Measurements from ENCODE around the gene DHX9. TPM values are rescaled to one million over a fixed set of nuclear protein-coding genes. Genes with fewer than 3 reads are reported as not detected.

DHX9 gene
- total and polyA plus RNA-seq, 2 donors (not counting 1 experiment from before 2014, with no cell fraction given) = 120 to 133 TPM

GRCh38 chr1:182905321-182905720 is 66.2 kb downstream of the DHX9 start:
- H3K4me2 ChIP-seq (ENCODE audit: extremely low read depth, insufficient read depth, low read length) = no peak overlapping the region
- H3K9me3 ChIP-seq (ENCODE audit: control insufficient read depth, insufficient read depth, low read depth, low read length) = no peaks in the 10 kb centered on the region
- TF ChIP-seq EZH2 (IDR thresholded peaks at IDR 0.05; ENCODE audit: low read length, missing control alignments) = no peak
- no peak for TF ChIP-seq CTCF (conservative IDR thresholded peaks at IDR 0.05 in 1 of 2, IDR thresholded peaks at IDR 0.05 in 1 of 2; ENCODE audit: low read depth in 1 of 2, low read length in 2 of 2)
- H3K79me2 ChIP-seq (ENCODE audit: control insufficient read depth, insufficient read depth, low read length) = no peaks in the 10 kb centered on the region
- no peak overlapping the region for H3K27ac ChIP-seq (ENCODE audit: insufficient read depth, low read length)
- no peaks in the 10 kb centered on the region for H3K36me3 ChIP-seq (ENCODE audit: control insufficient read depth, insufficient read depth, low read length)
- H4K20me1 ChIP-seq (ENCODE audit: control insufficient read depth, extremely low read depth, insufficient read depth, low read length) = no peaks in the 10 kb centered on the region
- no peak overlapping the region for H3K4me3 ChIP-seq (replicated peaks in 1 of 4; ENCODE audit: control extremely low read depth in 1 of 4, insufficient read depth in 1 of 4, low read depth in 3 of 4, low read length in 4 of 4)
- H3K4me1 ChIP-seq (ENCODE audit: control insufficient read depth, extremely low read depth, insufficient read depth, low read length) = no peaks in the 10 kb centered on the region
- no peak overlapping the region for H3K9ac ChIP-seq (ENCODE audit: insufficient read depth, low read length)
- DNase-seq (ENCODE audit: low read depth in 2 of 2) = no peak
- no peak overlapping the region for H2AFZ ChIP-seq (ENCODE audit: low read length)
- H3K27me3 ChIP-seq (ENCODE audit: control insufficient read depth, insufficient read depth, low read length) = no peaks in the 10 kb centered on the region

GRCh38 chr1:182909578-182909977 is 70.4 kb downstream of the DHX9 start:
- DNase-seq (ENCODE audit: low read depth in 2 of 2) = no peak
- no peaks in the 10 kb centered on the region for H3K79me2 ChIP-seq (ENCODE audit: control insufficient read depth, insufficient read depth, low read length)
- H3K9ac ChIP-seq (ENCODE audit: insufficient read depth, low read length) = no peak overlapping the region
- no peaks in the 10 kb centered on the region for H3K4me1 ChIP-seq (ENCODE audit: control insufficient read depth, extremely low read depth, insufficient read depth, low read length)
- H3K36me3 ChIP-seq (ENCODE audit: control insufficient read depth, insufficient read depth, low read length) = no peaks in the 10 kb centered on the region
- H4K20me1 ChIP-seq (ENCODE audit: control insufficient read depth, extremely low read depth, insufficient read depth, low read length) = no peaks in the 10 kb centered on the region
- H2AFZ ChIP-seq (ENCODE audit: low read length) = no peak overlapping the region
- H3K4me2 ChIP-seq (ENCODE audit: extremely low read depth, insufficient read depth, low read length) = no peak overlapping the region
- H3K4me3 ChIP-seq (replicated peaks in 1 of 4; ENCODE audit: control extremely low read depth in 1 of 4, insufficient read depth in 1 of 4, low read depth in 3 of 4, low read length in 4 of 4) = no peak overlapping the region
- no peaks in the 10 kb centered on the region for H3K27me3 ChIP-seq (ENCODE audit: control insufficient read depth, insufficient read depth, low read length)
- TF ChIP-seq CTCF (conservative IDR thresholded peaks at IDR 0.05 in 1 of 2, IDR thresholded peaks at IDR 0.05 in 1 of 2; ENCODE audit: low read depth in 1 of 2, low read length in 2 of 2) (no peak), EZH2 (IDR thresholded peaks at IDR 0.05; ENCODE audit: low read length, missing control alignments) (no peak)
- no peaks in the 10 kb centered on the region for H3K9me3 ChIP-seq (ENCODE audit: control insufficient read depth, insufficient read depth, low read depth, low read length)
- H3K27ac ChIP-seq (ENCODE audit: insufficient read depth, low read length) = no peak overlapping the region

GRCh38 chr1:182910143-182910542 is 71.0 kb downstream of the DHX9 start:
- Histone ChIP-seq H3K9me3 (ENCODE audit: control insufficient read depth, insufficient read depth, low read depth, low read length) (no peaks in the 10 kb centered on the region), H3K9ac (ENCODE audit: insufficient read depth, low read length) (no peak overlapping the region), H3K27me3 (ENCODE audit: control insufficient read depth, insufficient read depth, low read length) (no peaks in the 10 kb centered on the region), H3K4me1 (ENCODE audit: control insufficient read depth, extremely low read depth, insufficient read depth, low read length) (no peaks in the 10 kb centered on the region), H2AFZ (ENCODE audit: low read length) (no peak overlapping the region), H4K20me1 (ENCODE audit: control insufficient read depth, extremely low read depth, insufficient read depth, low read length) (no peaks in the 10 kb centered on the region), H3K36me3 (ENCODE audit: control insufficient read depth, insufficient read depth, low read length) (no peaks in the 10 kb centered on the region), H3K27ac (ENCODE audit: insufficient read depth, low read length) (no peak overlapping the region), H3K4me2 (ENCODE audit: extremely low read depth, insufficient read depth, low read length) (no peak overlapping the region), H3K79me2 (ENCODE audit: control insufficient read depth, insufficient read depth, low read length) (no peaks in the 10 kb centered on the region), H3K4me3 (replicated peaks in 1 of 4; ENCODE audit: control extremely low read depth in 1 of 4, insufficient read depth in 1 of 4, low read depth in 3 of 4, low read length in 4 of 4) (no peak overlapping the region)
- TF ChIP-seq CTCF (conservative IDR thresholded peaks at IDR 0.05 in 1 of 2, IDR thresholded peaks at IDR 0.05 in 1 of 2; ENCODE audit: low read depth in 1 of 2, low read length in 2 of 2) = no peak
- TF ChIP-seq EZH2 (IDR thresholded peaks at IDR 0.05; ENCODE audit: low read length, missing control alignments) = no peak
- no peak for DNase-seq (ENCODE audit: low read depth in 2 of 2)
